Measurements from ENCODE around the gene C3AR1.
"Not testable (repeated sequence)": the region's sequence is repeated elsewhere in the genome, so short reads cannot be mapped to it uniquely, and the experiment has no call there.

Gene C3AR1

GRCh38 chr12:8028267-8028666 lies 37.9 kb downstream of the C3AR1 start:
- DNase-seq (ENCODE audit: low spot score) = no peak

DNA sequence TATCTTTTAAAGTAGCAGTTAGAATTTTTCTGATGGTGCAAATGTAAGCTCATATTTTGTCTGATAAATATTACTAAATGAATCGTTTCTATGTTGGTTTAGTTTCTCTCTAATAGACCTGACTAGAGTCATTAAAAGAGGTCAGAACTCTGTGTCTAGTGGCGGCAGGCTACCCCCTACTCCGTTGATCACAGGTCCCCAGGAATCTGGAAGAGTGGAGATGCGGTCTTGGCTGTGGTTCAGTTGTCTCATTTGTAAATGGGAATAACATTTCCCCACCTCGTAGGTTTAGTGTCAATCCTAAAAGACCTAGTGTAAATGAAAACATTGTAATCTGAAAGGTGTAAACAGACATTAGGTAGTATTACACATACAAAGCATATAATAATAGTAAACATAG lies 38.3 kb downstream of the C3AR1 start:
- no peak for DNase-seq (ENCODE audit: low spot score)

- DNase-seq (ENCODE audit: low spot score) = peak; percentile 99
Measured at GRCh38 chr12:8026291-8026900, 39.8 kb downstream of the C3AR1 start.

- DNase-seq (ENCODE audit: low spot score) = no peak
Measured at GRCh38 chr12:8018666-8019581, 47.2 kb downstream of the C3AR1 start.

- not testable (repeated sequence) for DNase-seq (ENCODE audit: low spot score)
Measured at GRCh38 chr12:8018213-8018612, 47.9 kb downstream of the C3AR1 start.

DNA sequence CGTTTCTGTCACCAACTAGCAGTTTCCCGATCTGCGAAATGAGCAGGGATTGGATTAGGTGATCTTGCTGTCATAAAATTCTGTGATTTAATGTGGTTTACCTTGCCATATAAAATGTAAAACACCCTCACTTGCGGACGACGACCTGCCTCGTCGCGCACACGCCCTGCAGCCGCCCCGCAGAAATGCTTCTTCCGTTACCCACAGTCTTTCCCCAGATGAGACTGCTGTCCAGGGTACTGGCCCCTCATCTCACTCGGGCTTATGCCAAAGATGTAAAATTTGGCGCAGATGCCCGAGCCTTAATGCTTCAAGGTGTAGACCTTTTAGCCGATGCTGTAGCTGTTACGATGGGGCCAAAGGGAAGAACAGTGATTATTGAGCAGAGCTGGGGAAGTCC lies 51.3 kb downstream of the C3AR1 start:
- DNase-seq (ENCODE audit: low spot score) = no peak

DNA sequence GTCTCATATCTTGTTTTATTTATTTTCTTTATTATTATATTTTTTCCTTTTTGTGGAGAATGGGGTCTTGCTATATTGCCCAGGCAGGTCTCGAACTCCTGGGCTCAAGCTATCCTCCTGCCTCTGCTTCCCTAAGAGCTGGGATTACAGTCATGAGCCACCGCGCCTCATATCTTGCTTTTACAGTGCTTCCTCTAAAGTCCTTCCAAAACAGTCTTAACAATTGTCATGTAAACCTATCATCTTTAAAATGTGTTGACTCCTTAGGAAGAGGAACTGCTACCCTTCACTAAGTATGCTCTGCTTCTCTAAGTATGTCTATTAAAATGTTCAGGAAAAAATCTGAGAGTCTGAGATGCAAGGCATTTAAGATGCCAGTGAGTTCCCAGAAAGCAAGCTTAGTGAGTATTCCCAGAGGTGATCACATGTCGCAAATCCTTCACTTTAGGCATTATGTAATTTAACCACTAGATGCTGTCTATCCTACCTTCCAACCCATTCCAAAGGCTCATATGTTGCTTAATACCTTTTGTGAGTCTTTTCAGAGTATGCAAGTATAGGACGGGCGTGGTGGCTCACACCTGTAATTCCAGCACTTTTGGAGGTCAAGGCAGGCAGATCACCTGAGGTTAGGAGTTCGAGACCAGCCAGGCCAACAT lies 53.4 kb downstream of the C3AR1 start:
- no peak for DNase-seq (ENCODE audit: low spot score)

DNA sequence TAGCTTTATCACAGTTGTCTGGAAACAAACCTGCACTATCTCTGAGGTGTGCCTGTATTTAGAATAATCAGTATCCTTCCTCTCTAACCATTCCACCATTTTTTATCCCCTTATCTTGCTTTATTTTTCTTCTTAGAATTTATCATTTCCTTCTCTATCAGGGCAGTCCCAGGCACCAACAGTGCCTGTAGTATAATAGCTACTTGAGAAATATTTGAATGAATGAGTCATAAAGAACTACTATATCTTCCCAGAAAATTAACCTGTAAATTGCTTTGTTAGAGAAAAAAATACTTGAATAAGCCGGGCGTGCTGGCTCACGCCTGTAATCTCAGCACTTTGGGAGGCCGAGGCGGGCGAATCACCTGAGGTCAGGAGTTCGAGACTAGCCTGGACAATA lies 54.8 kb downstream of the C3AR1 start:
- DNase-seq (ENCODE audit: low spot score) = peak; percentile 40
